Epithelial cell of esophagus (primary cell): ENCODE measurements around the gene PTBP1.
"Not testable (repeated sequence)": the region's sequence is repeated elsewhere in the genome, so short reads cannot be mapped to it uniquely, and the experiment has no call there.

ENCODE experiments used
- DNase-seq: peaks from one replicate; pipeline ENCODE4 v3.0.0; 2010; ENCODE audit warnings: low read depth
- H3K4me3 ChIP-seq: 2 replicates; pipeline ENCODE4 v1.5.1; 2011; ENCODE audit warnings: mild to moderate bottlenecking, low read length, control low read depth
- TF ChIP-seq, protein P1 (sequence below): IDR thresholded peaks from 2 replicates; pipeline ENCODE4 v1.5.1; 2011; ENCODE audit warnings: low read depth, mild to moderate bottlenecking, low read length, control low read depth, inconsistent platforms; ENCODE audit not compliant: insufficient read depth; ENCODE audit errors: missing control alignments

PTBP1 gene

DNA sequence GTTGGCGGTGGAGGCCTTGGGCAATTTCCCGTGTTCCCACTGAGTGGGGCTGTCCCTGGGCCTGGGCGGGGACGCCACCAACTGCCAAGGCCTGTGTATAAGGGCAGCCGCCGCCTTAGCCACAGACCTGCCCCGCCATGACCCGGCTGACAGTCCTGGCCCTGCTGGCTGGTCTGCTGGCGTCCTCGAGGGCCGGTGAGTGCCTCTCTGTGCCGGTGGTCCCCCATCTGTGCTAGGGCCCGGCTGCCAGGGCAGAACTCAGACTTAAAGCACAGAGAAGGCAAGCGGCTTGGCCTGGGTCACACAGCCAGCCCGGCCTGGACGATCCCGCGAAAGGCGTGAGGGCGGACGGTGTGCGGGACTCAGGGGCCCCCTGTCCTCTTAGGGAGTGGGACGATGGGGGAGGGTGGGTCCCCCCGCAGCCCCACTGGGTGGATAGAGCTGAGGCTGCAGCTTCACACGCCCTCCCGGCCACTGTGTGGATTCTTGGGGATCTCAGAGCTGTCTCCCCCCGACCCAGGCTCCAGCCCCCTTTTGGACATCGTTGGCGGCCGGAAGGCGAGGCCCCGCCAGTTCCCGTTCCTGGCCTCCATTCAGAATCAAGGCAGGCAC is 30.6 kb downstream of the PTBP1 start, which contains the start of gene AZU1:
Gene AZU1 (plus strand): TSS at position 128 of the 612 bp plus-strand sequence. CDS start 10 bp downstream, at position 138.
- H3K4me3 ChIP-seq = no peak within 1 kb of the TSS
- TF ChIP-seq, protein P1, sequence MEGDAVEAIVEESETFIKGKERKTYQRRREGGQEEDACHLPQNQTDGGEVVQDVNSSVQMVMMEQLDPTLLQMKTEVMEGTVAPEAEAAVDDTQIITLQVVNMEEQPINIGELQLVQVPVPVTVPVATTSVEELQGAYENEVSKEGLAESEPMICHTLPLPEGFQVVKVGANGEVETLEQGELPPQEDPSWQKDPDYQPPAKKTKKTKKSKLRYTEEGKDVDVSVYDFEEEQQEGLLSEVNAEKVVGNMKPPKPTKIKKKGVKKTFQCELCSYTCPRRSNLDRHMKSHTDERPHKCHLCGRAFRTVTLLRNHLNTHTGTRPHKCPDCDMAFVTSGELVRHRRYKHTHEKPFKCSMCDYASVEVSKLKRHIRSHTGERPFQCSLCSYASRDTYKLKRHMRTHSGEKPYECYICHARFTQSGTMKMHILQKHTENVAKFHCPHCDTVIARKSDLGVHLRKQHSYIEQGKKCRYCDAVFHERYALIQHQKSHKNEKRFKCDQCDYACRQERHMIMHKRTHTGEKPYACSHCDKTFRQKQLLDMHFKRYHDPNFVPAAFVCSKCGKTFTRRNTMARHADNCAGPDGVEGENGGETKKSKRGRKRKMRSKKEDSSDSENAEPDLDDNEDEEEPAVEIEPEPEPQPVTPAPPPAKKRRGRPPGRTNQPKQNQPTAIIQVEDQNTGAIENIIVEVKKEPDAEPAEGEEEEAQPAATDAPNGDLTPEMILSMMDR = no peak
- DNase-seq = no peak

- TF ChIP-seq, protein P1 = no peak
- H3K4me3 ChIP-seq = no peak overlapping the region
- DNase-seq = no peak
These were observed 32.0 kb downstream of the PTBP1 start for GRCh38 chr19:829129-829758.

DNA sequence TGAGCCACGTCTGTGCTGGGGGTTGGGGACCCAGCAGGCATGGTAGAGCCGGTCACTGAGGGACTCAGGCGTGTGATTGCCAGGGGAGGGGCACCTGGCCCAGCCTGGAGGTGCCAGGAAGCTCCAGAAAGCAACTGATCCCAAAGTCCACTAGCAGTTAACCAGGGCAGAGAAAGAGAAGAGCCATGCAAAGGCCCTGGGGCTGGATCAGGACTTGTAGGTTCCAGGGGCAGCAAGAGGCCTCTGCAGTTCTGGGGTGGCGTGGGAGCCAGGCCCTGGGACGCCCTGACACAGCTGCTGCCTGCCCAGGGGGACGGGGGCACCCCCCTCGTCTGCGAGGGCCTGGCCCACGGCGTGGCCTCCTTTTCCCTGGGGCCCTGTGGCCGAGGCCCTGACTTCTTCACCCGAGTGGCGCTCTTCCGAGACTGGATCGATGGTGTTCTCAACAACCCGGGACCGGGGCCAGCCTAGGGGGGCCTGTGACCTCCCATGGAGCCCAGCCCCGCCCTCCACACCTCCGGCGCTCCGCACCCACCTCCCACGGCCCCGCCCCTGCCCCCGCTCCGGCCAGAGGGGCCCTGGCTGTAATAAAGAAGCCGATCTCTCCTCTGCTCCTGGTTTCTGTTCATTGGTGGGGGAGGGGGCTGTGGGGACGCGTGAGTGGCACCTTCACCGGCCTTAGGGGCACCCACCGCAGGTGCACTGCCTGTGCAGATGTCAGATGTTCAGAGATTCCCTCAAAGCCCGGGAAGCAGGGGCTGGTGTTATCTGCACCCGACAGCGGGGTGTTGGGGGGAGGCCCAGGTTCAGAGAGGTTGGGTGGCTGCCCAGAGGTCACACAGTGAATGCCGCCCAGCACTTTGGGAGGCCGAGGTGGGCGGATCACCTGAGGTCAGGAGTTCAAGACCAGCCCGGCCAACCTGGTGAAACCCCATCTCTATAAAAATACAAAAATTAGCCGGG is 34.4 kb downstream of the PTBP1 start:
- DNase-seq = no peak
- TF ChIP-seq, protein P1 = no peak
- H3K4me3 ChIP-seq = no peak overlapping the region

DNA sequence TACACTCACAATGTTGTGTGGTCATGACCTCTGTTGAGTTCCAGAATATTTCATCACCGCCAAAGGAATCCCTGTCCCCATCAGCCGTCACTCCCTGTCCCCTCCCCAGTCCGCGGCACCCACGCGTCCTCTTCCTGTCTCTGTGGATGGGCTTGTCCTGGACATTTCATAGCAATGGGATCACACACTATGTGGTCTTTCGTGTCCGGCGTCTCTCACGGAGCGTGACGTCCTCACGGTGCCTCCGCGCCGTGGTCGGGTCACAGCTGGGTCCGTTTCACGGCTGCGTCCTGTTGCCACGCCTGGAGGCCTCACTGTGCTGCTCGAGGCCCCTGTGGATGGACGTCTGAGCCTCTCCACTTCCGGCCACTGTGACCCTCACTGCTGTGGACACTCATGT is 37.0 kb downstream of the PTBP1 start:
- H3K4me3 ChIP-seq = no peak overlapping the region
- no peak for DNase-seq
- TF ChIP-seq, protein P1 = no peak

DNA sequence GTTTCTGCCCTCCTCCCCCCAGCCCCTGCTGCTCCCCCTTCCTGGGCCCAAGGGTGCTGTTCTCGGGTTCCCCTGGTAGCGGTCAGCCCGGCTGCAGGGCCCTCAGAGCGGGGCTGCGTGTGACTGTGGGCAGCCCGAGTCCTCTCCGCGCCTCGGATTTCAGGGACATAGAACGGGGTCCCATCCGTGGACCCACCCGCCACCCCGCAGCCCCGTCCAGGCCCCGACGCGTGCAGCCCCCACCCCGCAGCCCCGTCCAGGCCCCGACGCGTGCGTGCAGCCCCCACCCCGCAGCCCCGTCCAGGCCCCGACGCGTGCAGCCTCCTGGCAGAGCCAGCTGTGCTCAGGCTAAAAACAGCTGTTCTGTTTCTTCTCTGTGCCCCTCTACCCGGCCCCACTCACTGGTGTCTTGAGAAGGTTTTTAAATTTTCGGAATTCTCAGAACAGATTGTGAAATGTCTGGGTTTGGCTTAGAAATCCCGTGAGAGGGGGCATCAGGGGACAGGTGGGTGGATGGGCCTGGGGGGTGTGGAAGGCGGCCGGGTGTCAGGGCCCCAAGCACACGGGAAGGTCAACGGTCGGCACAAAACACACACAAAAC is 38.1 kb downstream of the PTBP1 start:
- H3K4me3 ChIP-seq = no peak overlapping the region
- DNase-seq = no peak
- TF ChIP-seq, protein P1 = no peak

- TF ChIP-seq, protein P1 = no peak
- no peak within 1 kb of the TSS for H3K4me3 ChIP-seq
- DNase-seq = no peak
These were observed 43.4 kb downstream of the PTBP1 start, which contains the start of gene PRTN3 for GRCh38 chr19:840519-841206. PRTN3 (plus strand) TSS chr19:840999; CDS start chr19:841009, 10 bp downstream.

DNA sequence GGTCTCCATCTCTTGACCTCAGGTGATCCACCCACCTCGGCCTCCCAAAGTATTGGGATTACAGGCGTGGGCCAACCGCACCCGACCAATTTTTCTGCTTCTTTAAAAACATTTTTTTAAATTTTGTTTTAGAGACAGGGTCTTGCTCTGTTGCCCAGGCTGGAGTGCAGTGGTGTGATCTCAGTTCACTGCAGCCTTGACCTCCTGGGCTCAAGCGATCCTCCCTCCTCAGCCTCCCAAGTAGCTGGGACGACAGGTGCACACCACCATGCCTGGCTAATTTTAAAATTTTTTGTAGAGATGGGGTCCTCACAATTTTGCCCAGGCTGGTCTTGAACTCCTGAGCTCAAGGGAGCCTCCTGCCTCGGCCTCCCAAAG is 45.5 kb downstream of the PTBP1 start:
- H3K4me3 ChIP-seq, DNase-seq: not testable (repeated sequence)
